Activated gamma-delta T cell treated with Interleukin-2 at 50 U/mL for 16 hours (primary cell): ENCODE results near the gene ADORA1.

ENCODE experiments used
- DNase-seq: peaks from one replicate; pipeline ENCODE4 v3.0.0-alpha.2; 2020

The ADORA1 gene

GRCh38 chr1:203124011-203124410, 3.5 kb upstream of the ADORA1 start:
- DNase-seq = no peak

DNA sequence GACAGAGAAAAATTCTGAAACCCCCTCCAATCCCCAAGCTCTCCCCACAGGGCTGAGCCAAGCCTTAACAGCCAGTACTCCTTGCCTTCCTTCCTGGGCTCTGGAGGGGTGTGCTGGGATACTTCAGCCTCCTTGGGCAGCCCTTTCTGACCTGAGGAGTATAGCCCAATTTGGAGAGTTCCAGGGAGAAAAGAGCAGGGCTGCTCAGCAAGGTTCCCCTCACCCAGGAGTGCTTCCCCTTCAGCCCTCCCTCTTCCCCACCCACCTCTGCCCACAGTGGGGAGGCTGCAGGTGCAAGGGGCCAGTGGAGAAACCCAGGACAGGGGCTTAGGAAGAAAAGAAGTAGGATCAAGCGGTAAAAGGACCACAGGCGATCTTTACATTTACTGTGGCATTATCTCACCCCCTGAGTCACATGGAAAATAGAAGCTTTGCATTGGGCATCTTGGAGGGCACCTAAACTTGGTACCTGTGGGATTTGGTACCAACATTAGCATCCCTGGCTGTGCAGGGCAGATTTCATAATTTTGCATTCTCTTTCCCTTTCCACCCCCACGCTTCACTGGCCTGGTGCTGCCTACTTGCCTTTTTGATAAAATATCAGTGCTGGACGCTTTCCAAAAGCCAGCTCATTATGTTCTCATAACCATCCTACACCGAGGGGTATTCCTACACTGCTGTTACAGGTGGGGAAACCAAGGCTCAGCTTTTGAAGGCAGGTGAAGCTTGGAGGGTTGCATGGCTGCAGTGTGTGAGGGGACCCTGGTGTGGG, 2.8 kb upstream of the ADORA1 start:
- DNase-seq = no peak

- DNase-seq = no peak
Observed at GRCh38 chr1:203126151-203126865, 1.2 kb upstream of the ADORA1 start.

GRCh38 chr1:203126866-203127665, 460 bp upstream of the ADORA1 start:
- no peak for DNase-seq

DNA sequence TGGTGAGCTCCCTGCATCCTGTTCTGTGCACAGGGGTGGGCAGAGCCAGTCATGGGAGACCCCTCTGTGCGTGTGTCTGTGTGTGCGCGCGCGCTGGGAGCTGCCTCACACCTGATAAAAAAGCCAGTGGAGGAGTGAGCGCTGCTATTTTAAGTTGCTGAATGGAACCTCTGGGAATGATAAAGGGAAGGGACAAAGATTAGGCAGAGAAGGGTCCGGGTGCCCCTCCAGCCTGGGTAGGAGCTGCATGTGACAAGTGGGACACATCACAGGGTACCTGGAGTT, 847 bp downstream of the ADORA1 start:
- no peak for DNase-seq

GRCh38 chr1:203128716-203129500, 1.4 kb downstream of the ADORA1 start:
- DNase-seq = no peak

GRCh38 chr1:203129501-203130231, 2.1 kb downstream of the ADORA1 start:
- DNase-seq = no peak

- DNase-seq = no peak
Observed at GRCh38 chr1:203130358-203130985, 2.9 kb downstream of the ADORA1 start.

- no peak for DNase-seq
Observed at GRCh38 chr1:203131548-203132200, 4.1 kb downstream of the ADORA1 start.

- DNase-seq = no peak
Observed at GRCh38 chr1:203133970-203134725, 6.6 kb downstream of the ADORA1 start.

GRCh38 chr1:203135636-203136305, 8.2 kb downstream of the ADORA1 start:
- DNase-seq = no peak

GRCh38 chr1:203136409-203137042, 9.0 kb downstream of the ADORA1 start:
- no peak for DNase-seq

DNA sequence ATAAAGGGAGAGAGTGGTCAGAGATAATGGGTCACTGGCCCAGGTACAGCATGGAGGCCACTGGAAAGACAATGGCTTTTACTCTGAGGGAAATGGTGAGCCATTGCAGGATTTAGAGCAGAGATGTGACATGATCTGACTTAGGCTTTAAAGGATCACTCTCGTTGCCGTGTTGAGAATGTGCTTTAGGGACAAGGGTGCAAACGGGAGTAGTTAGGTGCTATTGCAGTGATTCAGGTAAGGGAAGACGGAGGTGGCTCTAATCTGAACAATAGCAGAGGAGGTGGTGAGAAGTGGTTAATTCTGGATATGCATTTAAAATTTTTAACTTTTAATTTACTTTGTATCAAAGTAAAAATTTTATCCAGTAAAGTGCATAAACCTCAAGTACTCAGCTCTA, 9.8 kb downstream of the ADORA1 start:
- DNase-seq = no peak

DNA sequence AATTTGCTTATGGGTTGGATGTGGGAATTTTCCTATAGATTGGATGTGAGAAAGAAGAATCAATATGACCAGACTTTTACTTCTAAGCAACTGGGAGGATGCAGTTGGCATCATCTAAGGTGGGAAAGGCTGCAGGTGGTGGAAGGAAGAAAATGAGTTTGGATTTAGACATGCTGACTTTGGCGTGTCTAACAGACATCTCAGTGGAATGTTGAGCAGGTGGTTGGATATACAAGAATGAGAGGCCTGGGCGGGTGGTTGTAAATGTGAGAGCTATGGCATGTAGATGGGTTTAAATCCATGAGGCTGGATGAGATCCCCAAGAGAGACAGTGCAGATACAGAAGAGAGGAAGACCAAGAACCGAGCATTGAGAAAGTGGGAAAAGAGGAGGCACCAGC, 10.5 kb downstream of the ADORA1 start:
- DNase-seq = no peak

- DNase-seq = no peak
Observed at GRCh38 chr1:203139976-203140475, 12.5 kb downstream of the ADORA1 start.

DNA sequence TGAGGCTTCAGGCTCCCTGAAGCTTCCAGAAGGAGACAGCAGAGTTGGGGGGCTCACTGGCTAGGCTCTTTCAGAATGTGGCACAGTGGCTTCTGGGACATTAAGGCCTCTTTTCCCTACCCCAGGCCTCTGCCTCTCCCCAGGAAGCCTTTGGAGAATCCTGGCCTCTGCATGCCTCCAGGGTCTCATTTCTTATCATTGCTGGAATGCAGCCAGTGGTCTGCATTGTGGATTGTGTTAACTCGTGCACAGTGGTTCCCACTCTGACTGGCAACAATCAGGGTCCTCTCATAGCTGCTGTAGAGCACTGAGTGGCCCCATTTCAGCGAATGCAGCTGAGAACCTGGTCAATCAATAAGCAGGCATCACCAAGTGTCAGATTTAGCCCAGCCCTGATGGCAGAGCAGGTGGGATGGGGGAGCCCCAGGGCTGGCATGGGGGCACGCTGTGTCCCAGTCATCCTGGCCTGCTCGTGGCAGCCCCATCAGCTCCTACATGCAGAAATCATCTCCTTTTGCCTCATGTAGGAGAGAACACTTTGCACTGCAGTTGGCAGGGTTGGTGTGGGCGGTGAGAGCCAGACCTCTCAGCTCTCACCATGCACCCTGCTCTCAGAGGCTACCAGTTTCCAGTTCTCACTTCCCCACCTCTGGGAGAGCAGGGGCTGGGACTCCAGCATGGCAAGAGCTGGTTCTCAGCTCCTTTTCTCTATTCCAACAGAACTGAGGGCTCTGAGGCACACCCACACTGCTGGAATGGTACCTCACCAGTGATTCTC, 13.4 kb downstream of the ADORA1 start:
- no peak for DNase-seq

GRCh38 chr1:203142124-203142523, 14.6 kb downstream of the ADORA1 start:
- DNase-seq = no peak

GRCh38 chr1:203142684-203143408, 15.3 kb downstream of the ADORA1 start:
- DNase-seq = no peak
